NOMO-1 (cell line): ENCODE measurements around the gene ADGRG6.
"Not testable (repeated sequence)": the region's sequence is repeated elsewhere in the genome, so short reads cannot be mapped to it uniquely, and the experiment has no call there.

ENCODE experiments used
- DNase-seq, 2 experiments: peaks; one replicate each; lab custom pipeline; 2025; ENCODE audit not compliant: unreplicated experiment in 2 of 2; lab: John Stamatoyannopoulos, UW

The ADGRG6 gene

DNA sequence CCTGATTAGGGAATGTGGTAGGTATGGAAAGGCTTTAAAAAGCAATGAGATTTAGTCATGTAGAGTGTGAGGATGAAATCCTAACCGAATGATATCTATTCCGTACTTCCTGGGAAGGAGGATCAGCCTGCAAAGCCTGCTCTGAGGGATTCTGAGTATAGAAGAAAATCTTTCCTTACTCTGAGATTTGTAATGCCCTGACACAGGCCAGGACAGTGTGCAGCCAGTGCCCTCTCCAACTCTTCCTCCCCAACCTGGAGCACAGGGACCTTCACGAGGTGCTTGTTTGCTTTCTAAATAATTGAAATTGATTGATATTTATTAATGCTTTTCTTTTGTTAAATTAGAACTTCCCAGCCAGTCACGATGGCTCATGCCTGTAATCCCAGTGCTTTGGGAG, 131.6 kb downstream of the ADGRG6 start:
- DNase-seq, result no peak

- DNase-seq, result no peak
Observed at GRCh38 chr6:142438898-142439297, 137.1 kb downstream of the ADGRG6 start.

DNA sequence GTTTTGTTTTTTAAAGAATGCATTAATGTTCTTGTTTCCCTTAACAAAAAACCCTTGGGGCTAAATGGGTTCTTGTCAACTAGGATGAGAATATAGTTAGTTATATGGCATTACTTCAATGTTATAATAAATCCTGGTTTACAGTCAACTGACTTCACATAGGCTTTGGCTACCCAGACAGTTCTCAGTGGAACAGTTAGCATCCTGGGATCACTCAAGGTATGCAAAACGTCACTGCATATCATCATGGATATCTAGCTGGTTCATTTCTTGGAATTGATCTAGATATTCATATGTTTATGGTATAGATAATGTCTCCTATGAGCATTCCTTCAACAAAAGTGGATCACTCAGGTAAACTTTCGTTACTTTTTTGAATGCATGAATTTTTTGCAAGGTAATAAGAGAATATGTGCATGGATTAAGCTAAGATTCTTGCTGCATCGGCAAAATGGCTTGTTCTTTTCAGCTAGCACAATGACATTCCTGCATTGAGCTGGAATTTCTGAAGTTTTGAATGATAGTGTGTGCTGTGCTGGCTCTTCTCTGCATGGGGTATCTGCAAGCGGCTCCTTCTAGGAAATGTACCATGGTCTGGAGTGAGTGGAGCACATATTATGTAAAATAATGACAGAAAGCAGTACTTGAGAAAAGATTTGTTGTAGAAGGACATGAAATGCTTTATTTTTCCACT, 138.9 kb downstream of the ADGRG6 start:
- DNase-seq, result no peak

- no peak for DNase-seq
Observed at GRCh38 chr6:142441716-142442115, 139.9 kb downstream of the ADGRG6 start.

DNA sequence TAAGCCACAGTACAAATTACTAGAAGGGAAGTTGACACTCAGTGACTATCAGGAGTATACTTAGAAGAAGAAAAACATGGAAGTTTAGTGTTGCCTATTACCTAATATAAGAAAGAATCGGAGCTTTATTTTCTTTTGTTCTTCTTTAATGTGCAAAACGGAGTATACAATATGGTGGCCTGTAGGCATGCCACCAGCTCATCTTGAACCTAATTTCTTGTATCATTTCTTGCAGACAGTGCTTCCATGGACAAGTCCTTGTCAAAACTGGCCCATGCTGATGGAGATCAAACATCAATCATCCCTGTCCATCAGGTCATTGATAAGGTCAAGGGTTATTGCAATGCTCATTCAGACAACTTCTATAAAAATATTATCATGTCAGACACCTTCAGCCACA, 141.3 kb downstream of the ADGRG6 start:
- DNase-seq, result no peak

DNA sequence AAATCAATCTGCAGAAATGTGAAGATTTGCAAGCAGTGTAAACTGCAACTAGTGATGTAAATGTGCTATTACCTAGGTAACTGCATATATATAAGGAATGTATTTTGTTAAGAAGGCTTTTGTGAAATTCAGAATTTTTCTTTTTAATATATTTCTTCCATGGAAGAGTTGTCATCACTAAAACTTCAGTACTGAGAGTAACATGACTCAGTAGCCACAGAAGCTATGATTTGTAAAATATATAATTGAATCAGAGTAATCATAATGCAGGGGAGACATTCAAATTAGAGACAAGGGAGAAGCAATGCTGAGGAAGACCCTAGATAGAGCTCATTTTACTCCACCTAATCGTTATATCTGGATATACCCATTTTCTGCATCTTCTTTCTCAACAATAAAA, 141.7 kb downstream of the ADGRG6 start:
- DNase-seq, result no peak

DNA sequence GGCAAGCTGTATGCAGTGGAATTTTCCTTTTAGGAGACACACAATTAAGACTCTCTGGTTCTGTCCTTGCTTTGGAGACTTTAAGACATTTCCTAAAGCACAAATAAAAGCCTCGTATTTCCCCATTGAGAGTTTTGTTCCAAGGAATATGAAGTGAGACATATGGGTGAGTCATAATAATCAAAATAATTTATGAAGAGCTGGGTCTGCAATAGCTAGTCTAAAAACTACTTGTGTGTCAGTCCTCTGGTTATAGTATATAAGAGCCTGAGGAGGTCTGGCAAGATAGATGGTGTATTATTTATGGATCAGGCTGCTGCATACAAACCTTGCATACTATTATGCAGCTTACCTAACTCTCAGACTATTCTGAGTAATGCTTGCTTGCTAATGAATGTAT, 142.6 kb downstream of the ADGRG6 start:
- DNase-seq, result no peak

DNA sequence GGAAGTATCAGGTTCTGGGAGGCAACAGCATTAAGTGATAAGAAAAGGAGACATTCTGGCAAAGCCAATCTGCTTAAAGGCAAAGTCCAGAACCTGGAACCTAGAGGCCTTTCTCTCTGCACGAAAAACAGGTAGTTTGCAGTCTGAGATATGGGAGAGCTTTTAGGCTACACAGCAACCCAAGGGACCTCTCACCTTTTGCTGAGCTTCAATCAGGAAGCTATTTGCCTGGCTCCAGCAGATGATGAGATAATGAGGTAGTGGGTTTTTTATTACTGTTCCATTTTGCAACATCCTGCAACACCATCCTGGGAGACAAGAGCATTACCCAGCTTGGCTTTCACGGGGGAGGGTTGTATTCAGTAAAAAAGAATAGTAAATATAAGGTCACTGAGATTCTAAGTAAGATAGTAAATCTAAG, 143.1 kb downstream of the ADGRG6 start:
- no peak for DNase-seq

DNA sequence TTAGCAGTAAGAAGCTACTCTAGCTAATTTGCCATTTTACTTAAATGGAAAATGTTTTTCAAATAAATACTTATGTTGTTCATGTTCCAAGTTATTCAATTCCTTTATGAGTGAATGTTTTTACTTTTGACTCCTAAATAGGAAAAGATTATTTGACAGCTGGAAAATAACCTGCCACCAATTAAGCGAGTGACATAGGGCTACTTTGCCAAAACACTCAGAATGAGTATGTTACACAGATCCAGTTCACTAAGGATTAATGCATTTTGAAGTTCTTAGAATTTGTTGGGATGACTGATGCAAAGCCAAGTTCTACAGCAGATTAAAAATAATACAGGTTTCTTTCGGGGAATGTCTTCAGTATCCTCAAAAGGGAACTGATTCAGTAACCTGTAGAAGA, 144.4 kb downstream of the ADGRG6 start:
- no peak for DNase-seq

GRCh38 chr6:142446576-142446975, 144.8 kb downstream of the ADGRG6 start:
- no peak for DNase-seq

DNA sequence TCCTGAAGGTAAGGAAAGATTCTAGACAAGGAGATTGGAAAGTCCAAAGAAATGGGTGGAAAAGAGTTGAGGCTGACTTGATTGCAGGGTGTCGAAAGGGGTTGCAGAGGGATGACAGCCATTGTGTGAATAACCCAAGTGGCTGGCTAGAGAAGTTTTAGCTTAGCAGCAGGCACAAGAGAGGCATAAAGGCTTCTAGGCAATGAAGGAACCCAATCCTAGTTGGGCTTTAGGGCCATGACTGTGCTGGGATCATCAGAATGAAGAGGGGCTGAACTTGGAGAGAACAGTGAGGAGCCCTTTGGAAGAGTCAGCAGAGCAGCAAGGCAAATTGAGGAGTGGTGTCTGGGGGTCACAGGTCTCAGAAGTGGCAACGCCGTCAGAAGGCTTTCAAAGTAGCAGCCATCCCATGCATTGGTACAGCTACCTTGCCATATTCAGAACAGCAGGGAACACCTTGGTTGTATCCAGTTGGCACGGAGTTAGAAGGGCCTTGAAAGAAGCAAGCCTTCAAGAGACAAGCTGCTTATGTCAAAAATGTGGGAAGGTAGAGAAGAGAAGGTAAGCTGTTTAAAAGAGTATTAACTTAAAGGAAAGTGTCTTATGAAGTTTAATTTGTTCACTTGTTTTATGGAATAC, 146.4 kb downstream of the ADGRG6 start:
- no peak for DNase-seq

DNA sequence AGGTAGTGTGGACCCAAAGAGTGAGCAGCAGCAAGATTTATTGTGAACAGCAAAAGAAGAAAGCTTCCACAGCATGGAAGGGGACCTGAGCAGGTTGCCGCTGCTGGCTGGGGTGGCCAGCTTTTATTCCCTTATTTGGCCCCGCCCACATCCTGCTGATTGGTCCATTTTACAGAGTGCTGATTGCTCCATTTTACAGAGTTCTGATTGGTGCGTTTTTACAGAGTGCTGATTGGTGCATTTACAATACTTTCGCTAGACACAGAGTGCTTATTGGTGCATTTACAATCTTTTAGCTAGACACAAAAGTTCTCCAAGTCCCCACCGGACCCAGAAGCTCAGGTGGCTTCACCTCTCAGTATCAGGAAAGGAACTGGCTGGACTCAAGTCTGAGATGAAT, 149.0 kb downstream of the ADGRG6 start:
- not testable (repeated sequence) for DNase-seq

DNA sequence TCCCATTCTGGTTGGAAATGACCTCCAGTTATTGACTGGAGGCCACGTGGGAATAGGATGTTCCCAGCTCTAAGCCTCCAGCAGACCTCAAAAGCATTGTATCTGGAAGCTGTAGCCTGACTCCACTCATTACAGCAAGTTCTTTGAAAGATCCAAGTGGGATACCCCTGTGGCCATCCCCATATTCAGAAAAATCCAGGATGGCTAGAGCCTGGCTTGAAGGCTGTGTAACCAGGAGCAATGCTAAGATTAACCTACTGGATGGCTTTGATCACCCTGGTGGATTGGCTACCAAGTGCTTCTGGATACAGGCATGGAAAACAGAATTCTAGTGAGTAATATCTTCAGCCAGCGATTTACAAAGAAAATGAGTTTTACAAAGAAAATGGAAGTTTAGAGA, 151.2 kb downstream of the ADGRG6 start:
- no peak for DNase-seq

DNA sequence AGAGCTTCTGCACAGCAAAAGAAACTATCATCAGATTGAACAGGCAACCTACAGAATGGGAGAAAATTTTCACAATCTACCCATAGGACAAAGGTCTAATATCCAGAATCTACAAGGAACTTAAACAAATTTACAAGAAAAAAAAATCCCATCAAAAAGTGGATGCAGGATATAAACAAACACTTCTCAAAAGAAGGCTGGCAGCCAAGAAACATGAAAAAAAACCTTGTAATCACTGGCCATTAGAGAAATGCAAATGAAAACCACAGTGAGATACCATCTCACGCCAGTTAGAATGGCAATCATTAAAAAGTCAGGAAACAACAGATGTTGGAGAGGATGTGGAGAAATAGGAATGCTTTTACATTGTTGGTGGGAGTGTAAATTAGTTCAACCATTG, 152.4 kb downstream of the ADGRG6 start:
- not testable (repeated sequence) for DNase-seq

- DNase-seq, result not testable (repeated sequence)
Observed at GRCh38 chr6:142454848-142455247, 153.0 kb downstream of the ADGRG6 start.

GRCh38 chr6:142455957-142456589, 154.3 kb downstream of the ADGRG6 start:
- no peak for DNase-seq

DNA sequence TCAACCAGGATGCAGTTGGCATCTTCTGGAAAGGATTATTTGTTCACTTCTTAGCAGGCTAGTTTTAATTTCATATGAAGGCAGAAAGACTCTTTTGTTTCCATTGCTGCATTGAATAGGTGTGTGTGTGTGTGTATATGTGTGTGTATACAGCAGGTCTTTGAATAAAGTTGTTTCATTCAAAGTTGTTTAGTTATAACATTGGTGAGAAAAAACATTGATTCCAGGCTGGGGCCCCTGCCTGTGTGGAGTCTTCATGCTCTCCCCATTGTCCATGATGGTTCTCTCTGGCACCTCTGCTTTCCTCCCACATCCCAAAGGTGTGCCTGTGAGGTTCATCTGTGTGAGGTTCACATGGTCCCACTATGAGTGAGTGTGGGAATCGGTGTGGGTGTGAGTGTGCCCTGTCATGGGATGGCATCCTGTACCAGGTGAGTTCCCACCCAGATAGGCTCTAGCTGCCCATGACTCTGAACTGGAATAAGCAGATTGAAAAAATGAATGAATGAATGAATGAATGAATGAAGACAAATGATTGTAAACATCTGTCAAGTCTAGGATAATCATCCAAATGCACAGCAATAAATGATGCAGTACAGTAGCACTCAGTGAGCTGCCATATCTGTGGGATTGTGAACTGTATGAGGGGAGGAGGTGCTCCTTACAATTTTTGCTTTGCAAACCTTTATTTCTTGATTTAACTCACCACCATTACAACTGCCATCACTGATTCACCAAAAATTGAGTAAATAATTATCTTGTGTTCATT, 156.0 kb downstream of the ADGRG6 start:
- DNase-seq, result no peak

DNA sequence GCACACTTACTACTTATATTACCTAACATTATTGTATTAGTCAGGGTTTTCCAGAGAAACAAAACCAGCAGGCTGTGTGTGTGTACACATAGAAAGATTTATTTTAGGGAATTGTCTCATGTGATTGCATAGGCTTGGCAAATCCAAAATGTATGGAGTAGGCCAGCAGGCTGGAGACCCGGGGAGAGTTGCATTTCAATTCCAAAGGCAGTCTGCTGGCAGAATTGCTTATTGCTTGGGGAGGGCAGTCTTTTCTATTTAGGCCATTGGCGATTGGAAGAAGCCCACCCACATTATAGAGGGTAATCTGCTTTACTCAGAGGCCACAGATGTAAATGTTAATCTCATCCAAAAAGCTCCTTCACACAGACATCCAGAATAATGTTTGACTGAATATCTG, 157.0 kb downstream of the ADGRG6 start:
- DNase-seq, result no peak

GRCh38 chr6:142459271-142459670, 157.5 kb downstream of the ADGRG6 start:
- no peak for DNase-seq

- no peak for DNase-seq
Observed at GRCh38 chr6:142462260-142462659, 160.5 kb downstream of the ADGRG6 start.

GRCh38 chr6:142463988-142464387, 162.2 kb downstream of the ADGRG6 start:
- DNase-seq, result no peak
